K562 (cell line): Measurements from ENCODE around the gene GNPTAB. TPM values are rescaled to one million over a fixed set of nuclear protein-coding genes. Genes with fewer than 3 reads are reported as not detected.

Experiments used
- ATAC-seq: fragments of 200-7000 bp; cut with Tn5 transposase; 3 replicates; pipeline ENCODE4 v1.9.1; 2020; ENCODE audit warnings: moderate library complexity
- BruUV-seq: library from RNA; stranded (reverse); fragments of 400-500 nt; replicated peaks from 2 replicates; lab custom pipeline; 2021; lab: Mats Ljungman, UMichigan
- CTCF ChIA-PET: fragments of 300-600 bp; formaldehyde crosslinking; extraction: SDS; loops from one replicate; lab custom pipeline; 2021; ENCODE audit warnings: low intra/inter-chr PET ratio; lab: Yijun Ruan, JAX
- POLR2A ChIA-PET: fragments of 300-600, 350-650 bp; sonication (Branson Sonifier 250); formaldehyde crosslinking; extraction: SDS; loops from one replicate; lab custom pipeline; 2021; ENCODE audit warnings: antibody characterized with exemption, inconsistent platforms; lab: Yijun Ruan, JAX
- DNase-seq, 4 experiments: peaks; one replicate each; pipeline versions ENCODE4 v3.0.0 to v3.0.0-alpha.2; 2011 to 2018; ENCODE audit warnings: low spot score in 3 of 4, mixed read lengths in 3 of 4; ENCODE audit errors: extremely low read depth in 1 of 4
- FAIRE-seq: peaks from 2 replicates; lab custom pipeline; 2011; peaks lifted over from hg19 to GRCh38; lab: Jason Lieb, UNC
- H2AFZ ChIP-seq: 2 replicates; pipeline ENCODE4 v1.6.0; 2011; ENCODE audit warnings: low read depth, low read length, control low read depth, inconsistent platforms
- H3K27ac ChIP-seq: fragments of 200-600 bp; 3 replicates; pipeline ENCODE4 v1.8.0; 2011; ENCODE audit warnings: low read depth, mild to moderate bottlenecking, control low read depth, inconsistent platforms, low read length, moderate library complexity, mixed read lengths; ENCODE audit errors: extremely low read depth
- H3K27me3 ChIP-seq, 2 experiments: fragments of 300-600 bp in 1 of 2; 2 replicates in 1 of 2; 3 replicates in 1 of 2; pipeline versions ENCODE4 v1.6.0 to v1.8.0; 2011; ENCODE audit warnings: inconsistent platforms in 2 of 2, low read length in 2 of 2, mild to moderate bottlenecking in 1 of 2, mixed read lengths in 1 of 2, moderate library complexity in 1 of 2; ENCODE audit not compliant: control insufficient read depth in 2 of 2, insufficient read depth in 2 of 2
- H3K36me3 ChIP-seq: fragments of 300-600 bp; 3 replicates; pipeline ENCODE4 v1.8.0; 2011; ENCODE audit warnings: mild to moderate bottlenecking, low read length, inconsistent platforms; ENCODE audit not compliant: control insufficient read depth, insufficient read depth
- H3K4me1 ChIP-seq, 2 experiments: fragments of 200-600 bp in 1 of 2; replicated peaks in 1 of 2; 2 replicates in 1 of 2; 3 replicates in 1 of 2; pipeline versions ENCODE4 v1.5.1 to v1.8.0; 2011; ENCODE audit warnings: inconsistent platforms in 2 of 2, low read length in 2 of 2, mild to moderate bottlenecking in 1 of 2, mixed read lengths in 1 of 2, moderate library complexity in 1 of 2; ENCODE audit not compliant: control insufficient read depth in 2 of 2, insufficient read depth in 2 of 2
- H3K4me2 ChIP-seq: 2 replicates; pipeline ENCODE4 v1.6.1; 2011; ENCODE audit warnings: low read length, control low read depth, inconsistent platforms, mixed read lengths; ENCODE audit not compliant: insufficient read depth
- H3K4me3 ChIP-seq: fragments of 200-600 bp; sonication (generic), shearing (Covaris generic); 2 replicates; pipeline ENCODE4 v1.5.1; 2016; ENCODE audit warnings: control low read depth, inconsistent platforms
- H3K79me2 ChIP-seq: fragments of 200-600 bp; 3 replicates; pipeline ENCODE4 v1.8.0; 2011; ENCODE audit warnings: low read length, inconsistent platforms; ENCODE audit not compliant: control insufficient read depth, insufficient read depth
- H3K9ac ChIP-seq, 2 experiments: 2 replicates each; pipeline versions ENCODE4 v1.6.0 to v1.6.1; 2011; ENCODE audit warnings: low read depth in 2 of 2, low read length in 2 of 2, control low read depth in 1 of 2, inconsistent platforms in 1 of 2, mild to moderate bottlenecking in 1 of 2, mixed read lengths in 1 of 2; ENCODE audit not compliant: insufficient read depth in 1 of 2
- H3K9me1 ChIP-seq: one replicate; pipeline ENCODE4 v1.6.0; 2011; ENCODE audit warnings: inconsistent platforms, mild to moderate bottlenecking, low read length, moderate library complexity; ENCODE audit not compliant: control insufficient read depth, insufficient read depth
- H3K9me3 ChIP-seq: replicated peaks from 2 replicates; pipeline ENCODE4 v1.5.1; 2011; ENCODE audit warnings: low read depth, low read length, inconsistent platforms; ENCODE audit not compliant: control insufficient read depth, insufficient read depth
- H4K20me1 ChIP-seq: replicated peaks from 2 replicates; pipeline ENCODE4 v1.6.1; 2011; ENCODE audit warnings: low read length, inconsistent platforms, mixed read lengths; ENCODE audit not compliant: control insufficient read depth, insufficient read depth
- BRF1 ChIP-seq: IDR thresholded peaks from 3 replicates; pipeline ENCODE4 v1.6.1; 2011; ENCODE audit warnings: borderline replicate concordance, mild to moderate bottlenecking; ENCODE audit not compliant: insufficient read length; ENCODE audit errors: extremely low read depth
- FOXJ2 ChIP-seq: fragments of 200-800 bp; sonication (Bioruptor generic); IDR thresholded peaks from 2 replicates; pipeline ENCODE4 v1.6.1; 2016; ENCODE audit warnings: missing genetic modification characterization, missing compliant biosample characterization
- KDM1A ChIP-seq, 2 experiments: fragments of 450-650 bp; IDR thresholded peaks; 2 replicates each; pipeline ENCODE4 v1.6.1; 2016; ENCODE audit warnings: mild to moderate bottlenecking in 2 of 2
- NFIC ChIP-seq: fragments of 450-650 bp; IDR thresholded peaks from 2 replicates; pipeline ENCODE4 v1.6.1; 2017; ENCODE audit warnings: mild to moderate bottlenecking, inconsistent platforms
- PHB ChIP-seq: fragments of 250-450 bp; sonication (Bioruptor Pico); IDR thresholded peaks from 2 replicates; pipeline ENCODE4 v1.5.0; 2021
- RBM34 ChIP-seq: fragments of 200-400 bp; formaldehyde crosslinking; IDR thresholded peaks from 2 replicates; pipeline ENCODE4 v1.6.1; 2018; ENCODE audit warnings: low read length, borderline replicate concordance; ENCODE audit not compliant: insufficient read depth
- SMAD2 ChIP-seq: fragments of 150-350 bp; IDR thresholded peaks from 2 replicates; pipeline ENCODE4 v1.6.1; 2014; ENCODE audit warnings: low read depth, mild to moderate bottlenecking, low read length
- STAT5A ChIP-seq: IDR thresholded peaks from 2 replicates; pipeline ENCODE4 v1.6.1; 2012; ENCODE audit warnings: low read length, inconsistent platforms, borderline replicate concordance
- TAF15 ChIP-seq: fragments of 200-400 bp; formaldehyde crosslinking; IDR thresholded peaks from 2 replicates; pipeline ENCODE4 v1.6.1; 2017; ENCODE audit warnings: mild to moderate bottlenecking, low read depth, low read length, moderate library complexity
- TBP ChIP-seq: optimal IDR thresholded peaks from 2 replicates; pipeline ENCODE3; 2011; ENCODE audit warnings: low read depth, low read length, improper control_type of control experiment
- TRIM28 ChIP-seq: fragments of 450-650 bp; IDR thresholded peaks from 2 replicates; pipeline ENCODE4 v1.6.1; 2017
- ZNF57 ChIP-seq: fragments of 450-650 bp; formaldehyde crosslinking; IDR thresholded peaks from 2 replicates; pipeline ENCODE4 v1.4.0; 2020; ENCODE audit warnings: mild to moderate bottlenecking, moderate library complexity
- ZNF644 ChIP-seq: fragments of 200-800 bp; sonication (Bioruptor generic); IDR thresholded peaks from 2 replicates; pipeline ENCODE4 v1.6.1; 2016; ENCODE audit warnings: low read depth, missing genetic modification characterization, missing compliant biosample characterization
- WGBS: fragments of 100-300 bp; shearing (Covaris generic); methylation state at CpG from one replicate; pipeline ENCODE4 v1.1.6; 2016; ENCODE audit warnings: low coverage, mixed read lengths; ENCODE audit not compliant: insufficient coverage; ENCODE audit errors: missing lambda C conversion rate; 5-methylcytosine and 5-hydroxymethylcytosine counted together
- in situ Hi-C: fragments of 300-500 bp; cut with MboI; formaldehyde crosslinking; loops from 4 replicates; pipeline ENCODE4 v1.15.0; 2018; ENCODE audit warnings: inconsistent platforms, mixed read lengths
- intact Hi-C: fragments of 100-400 bp; cut with micrococcal nuclease; formaldehyde crosslinking; loops from 2 replicates; pipeline ENCODE4 v1.14.2; 2022
- polyA plus RNA-seq, 8 experiments: library from polyadenylated mRNA; depleted of rRNA in 4 of 8; stranded (reverse) in 5 of 8; unstranded in 3 of 8; fragments of >200 nt; fragmentation: Nextera tagmentation in 2 of 8; fragmentation: Illumina TruSeq in 1 of 8; extraction: Ambion mirVana in 2 of 8; extraction: Trizol in 1 of 8; gene quantifications; 2 replicates each; pipeline versions ENCODE4 v1.2.1 to v1.2.3, GENCODE V29; 2011 to 2014; ENCODE audit warnings: inconsistent platforms in 1 of 8, missing spikeins in 1 of 8
- total RNA-seq, 7 experiments: library from RNA; depleted of rRNA in 6 of 7; stranded (reverse); fragments of >200 nt in 6 of 7; fragmentation: Illumina TruSeq in 2 of 7; extraction: Trizol in 2 of 7; gene quantifications; 2 replicates each; pipeline versions ENCODE4 v1.2.1 to v1.2.3, GENCODE V29; 2011 to 2021; ENCODE audit warnings: low replicate concordance in 1 of 7
- TF ChIP-seq, protein P1 (sequence below): fragments of 450-650 bp; formaldehyde crosslinking; IDR thresholded peaks from 2 replicates; pipeline ENCODE4 v1.4.0; 2020; ENCODE audit warnings: mild to moderate bottlenecking, moderate library complexity

Gene GNPTAB
- total and polyA plus RNA-seq, 9 of the 15 experiments (the other 6 are each of a cell fraction or from before 2014, with no cell fraction given) = 5.9 to 23.2 (median 19.3) TPM

DNA sequence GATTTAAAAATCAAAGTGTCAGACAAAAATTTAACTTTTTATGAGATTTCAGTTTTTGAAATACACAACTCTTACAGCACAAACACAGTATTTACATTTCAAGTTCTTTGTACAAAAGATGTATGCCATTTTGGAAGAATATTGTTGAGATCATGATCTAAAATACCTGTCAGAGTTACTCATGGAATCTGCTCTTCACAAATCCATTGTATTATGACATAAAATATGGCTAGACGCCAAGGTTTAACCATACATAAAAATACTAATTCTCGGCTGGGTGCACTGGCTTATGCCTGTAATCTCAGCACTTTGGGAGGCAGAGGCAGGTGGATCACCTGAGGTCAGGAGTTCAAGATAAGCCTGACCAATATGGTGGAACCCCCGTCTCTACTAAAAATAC lies 85.3 kb downstream of the GNPTAB start:
- Histone ChIP-seq H3K27me3 (no peaks in the 10 kb centered on the region), H3K9me3 (no peaks in the 10 kb centered on the region), H3K4me3 (no peak overlapping the region), H3K4me1 (no peaks in the 10 kb centered on the region), H3K9me1 (no peaks in the 10 kb centered on the region), H3K79me2 (no peaks in the 10 kb centered on the region), H3K4me2 (no peak overlapping the region), H4K20me1 (no peaks in the 10 kb centered on the region), H3K9ac (no peak overlapping the region), H3K27ac (no peak overlapping the region), H3K36me3 (peaks cover 84% of the 10 kb centered on the region), H2AFZ (no peak overlapping the region)
- TF ChIP-seq FOXJ2 (tag) = no peak
- TF ChIP-seq, protein P1, sequence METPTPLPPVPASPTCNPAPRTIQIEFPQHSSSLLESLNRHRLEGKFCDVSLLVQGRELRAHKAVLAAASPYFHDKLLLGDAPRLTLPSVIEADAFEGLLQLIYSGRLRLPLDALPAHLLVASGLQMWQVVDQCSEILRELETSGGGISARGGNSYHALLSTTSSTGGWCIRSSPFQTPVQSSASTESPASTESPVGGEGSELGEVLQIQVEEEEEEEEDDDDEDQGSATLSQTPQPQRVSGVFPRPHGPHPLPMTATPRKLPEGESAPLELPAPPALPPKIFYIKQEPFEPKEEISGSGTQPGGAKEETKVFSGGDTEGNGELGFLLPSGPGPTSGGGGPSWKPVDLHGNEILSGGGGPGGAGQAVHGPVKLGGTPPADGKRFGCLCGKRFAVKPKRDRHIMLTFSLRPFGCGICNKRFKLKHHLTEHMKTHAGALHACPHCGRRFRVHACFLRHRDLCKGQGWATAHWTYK = no peak
- no peak for TF ChIP-seq BRF1
- no peak for TF ChIP-seq TRIM28
- no peak for TF ChIP-seq TBP
- no peak for TF ChIP-seq ZNF57
- no peak for TF ChIP-seq ZNF644 (tag)
- no peak for TF ChIP-seq TAF15
- TF ChIP-seq SMAD2 = no peak
- TF ChIP-seq NFIC = peak; percentile 30; the same call in 1 of the 2 replicates
- TF ChIP-seq PHB (CRISPR knock-in tag) = no peak
- TF ChIP-seq RBM34 = no peak
- TF ChIP-seq KDM1A (IDR thresholded peaks at IDR 0.05) = peak in 1 of 2 experiments; percentile 6; a peak in 2 of 4 replicates
- no peak for TF ChIP-seq STAT5A
- DNase-seq = no peak
- in situ Hi-C loops = no loop called here
- WGBS = 81% methylated on average over 3 of the region's 3 CpGs
- CTCF ChIA-PET = interaction anchor here (0.6 kb wide), 1 partner anchor 172 kb away, joined by 4 read pairs; no protein-coding TSS in a partner anchor
- intact Hi-C loops = no loop called here
- no peak for ATAC-seq
- FAIRE-seq = no peak
- POLR2A ChIA-PET = no interaction called here
- BruUV-seq = no TSS peak
